Dendritic cell treated with granulocyte-macrophage colony-stimulating factor and Interleukin-4, amounts not matched to agents 40 ng/mL and 50 ng/mL, for 4 days (primary cell): Measurements from ENCODE around the gene UFL1.
"Not testable (repeated sequence)": the region's sequence is repeated elsewhere in the genome, so short reads cannot be mapped to it uniquely, and the experiment has no call there.

Experiments
- H3K27ac Mint-ChIP-seq: one replicate; pipeline ENCODE4 v1.8.0; 2022; ENCODE audit warnings: mild to moderate bottlenecking, mixed read lengths
- H3K27me3 Mint-ChIP-seq: one replicate; pipeline ENCODE4 v1.8.0; 2022; ENCODE audit warnings: mild to moderate bottlenecking, mixed read lengths
- H3K36me3 Mint-ChIP-seq: one replicate; pipeline ENCODE4 v1.8.0; 2022; ENCODE audit warnings: low read depth, mixed read lengths
- H3K4me1 Mint-ChIP-seq: one replicate; pipeline ENCODE4 v1.8.0; 2022; ENCODE audit warnings: low read depth, mixed read lengths
- H3K4me3 Mint-ChIP-seq: one replicate; pipeline ENCODE4 v1.8.0; 2022; ENCODE audit warnings: mild to moderate bottlenecking, moderate library complexity, mixed read lengths
- H3K9me3 Mint-ChIP-seq: one replicate; pipeline ENCODE4 v1.8.0; 2022; ENCODE audit warnings: mixed read lengths
- intact Hi-C: fragments of 100-400 bp; cut with micrococcal nuclease; formaldehyde crosslinking; loops from one replicate; pipeline ENCODE4 v1.15.0; 2022

Gene UFL1

DNA sequence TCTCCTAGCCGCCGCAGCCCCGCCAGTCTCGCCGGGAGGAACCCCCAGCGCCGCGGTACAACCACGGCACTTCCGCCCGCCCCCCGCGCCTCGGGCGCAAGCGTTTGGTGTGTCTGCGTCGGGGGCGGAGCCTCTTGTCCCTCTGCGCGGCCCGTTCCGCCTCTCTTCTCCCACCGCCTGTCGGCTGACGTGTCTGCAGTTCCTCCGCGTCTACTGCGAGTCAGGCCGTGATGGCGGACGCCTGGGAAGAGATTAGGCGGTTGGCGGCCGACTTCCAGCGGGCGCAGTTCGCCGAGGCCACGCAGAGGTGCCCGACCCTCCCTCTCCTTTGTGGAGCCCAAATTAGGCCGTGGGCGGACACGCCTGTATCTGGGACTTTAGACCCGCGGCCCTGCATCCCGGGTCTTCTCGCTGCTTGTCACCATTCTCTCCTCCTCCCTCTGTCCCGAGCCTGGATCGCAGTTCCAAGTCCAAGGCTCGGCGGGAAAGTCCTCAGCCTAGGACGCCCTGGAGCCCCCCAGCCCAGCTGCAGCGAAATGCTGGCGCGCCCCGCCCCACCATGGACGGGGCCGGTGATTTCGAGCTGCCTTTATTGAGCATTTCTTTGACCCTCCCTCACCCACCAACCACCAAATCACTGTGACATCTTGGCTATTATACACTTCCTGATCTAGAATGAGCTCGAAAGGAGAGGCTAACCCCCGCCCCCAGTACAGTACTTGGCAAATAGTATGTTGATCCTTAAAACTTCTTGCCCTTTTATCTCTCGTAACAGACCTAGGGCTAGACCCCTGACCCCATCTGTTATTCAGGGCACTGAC lies at the start of gene UFL1:
TSS of gene UFL1 (plus strand) at position 163 of the 821 bp plus-strand sequence. CDS start at position 231, 68 bp downstream.
- H3K9me3 Mint-ChIP-seq, result no peaks in the 10 kb centered on the region
- H3K27me3 Mint-ChIP-seq, result no peaks in the 10 kb centered on the region
- H3K4me1 Mint-ChIP-seq, result peaks cover 18% of the 10 kb centered on the region

GRCh38 chr6:96472291-96472690 lies 49.3 kb upstream of the UFL1 start:
- H3K36me3 Mint-ChIP-seq, H3K4me1 Mint-ChIP-seq, intact Hi-C loops, H3K27me3 Mint-ChIP-seq, H3K27ac Mint-ChIP-seq, H3K9me3 Mint-ChIP-seq, H3K4me3 Mint-ChIP-seq: not testable (repeated sequence)

More for the DNA sequence above, at the start of gene UFL1:
- H3K36me3 Mint-ChIP-seq, result peaks cover 26% of the 10 kb centered on the region
- intact Hi-C loops, result loop anchor here (1.0 to 5.0 kb wide), 3 partner anchors 375 to 945 kb away; partner anchors contain the start of genes MANEA, MMS22L and NDUFAF4
- peak within 1 kb of the TSS; percentile 100 for H3K27ac Mint-ChIP-seq
- peak within 1 kb of the TSS; percentile 100 for H3K4me3 Mint-ChIP-seq

GRCh38 chr6:96478695-96479094 lies 42.9 kb upstream of the UFL1 start:
- H3K36me3 Mint-ChIP-seq, result no peaks in the 10 kb centered on the region
- H3K27me3 Mint-ChIP-seq, result no peaks in the 10 kb centered on the region
- no peaks in the 10 kb centered on the region for H3K4me1 Mint-ChIP-seq
- H3K27ac Mint-ChIP-seq, result no peak overlapping the region
- H3K9me3 Mint-ChIP-seq, result peaks cover 6% of the 10 kb centered on the region
- intact Hi-C loops, result no loop called here
- H3K4me3 Mint-ChIP-seq, result no peak overlapping the region

DNA sequence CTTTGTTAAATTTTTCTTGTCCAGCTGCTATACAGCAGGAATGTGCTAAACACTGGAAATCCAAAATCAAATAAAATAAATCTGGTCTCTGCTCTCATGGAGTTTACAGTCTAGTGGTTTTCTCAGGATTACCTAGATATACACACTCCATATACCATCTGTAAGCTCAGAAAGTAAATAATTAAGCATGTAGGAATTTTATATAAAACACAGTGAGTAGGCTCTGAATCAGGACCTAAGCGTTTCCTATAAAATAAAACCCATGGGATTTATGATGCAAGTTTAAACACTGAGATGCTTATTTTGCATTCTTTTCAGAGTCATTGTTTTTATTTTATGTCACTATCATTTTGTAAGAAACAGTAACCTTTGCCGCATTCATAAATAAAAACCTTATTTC lies 29.7 kb upstream of the UFL1 start:
- Mint-ChIP-seq H3K36me3 (no peaks in the 10 kb centered on the region), H3K4me1 (no peaks in the 10 kb centered on the region), H3K27me3 (no peaks in the 10 kb centered on the region), H3K9me3 (peaks cover 53% of the 10 kb centered on the region), H3K4me3 (no peak overlapping the region), H3K27ac (no peak overlapping the region)
- intact Hi-C loops, result no loop called here

GRCh38 chr6:96499781-96500180 lies 21.8 kb upstream of the UFL1 start:
- Mint-ChIP-seq H3K27me3 (no peaks in the 10 kb centered on the region), H3K9me3 (peaks cover 59% of the 10 kb centered on the region), H3K4me3 (no peak overlapping the region), H3K27ac (no peak overlapping the region), H3K4me1 (no peaks in the 10 kb centered on the region), H3K36me3 (no peaks in the 10 kb centered on the region)
- intact Hi-C loops, result no loop called here

- no peaks in the 10 kb centered on the region for H3K27me3 Mint-ChIP-seq
- no peaks in the 10 kb centered on the region for H3K4me1 Mint-ChIP-seq
- intact Hi-C loops, result no loop called here
- H3K36me3 Mint-ChIP-seq, result no peaks in the 10 kb centered on the region
- no peak overlapping the region for H3K4me3 Mint-ChIP-seq
- H3K27ac Mint-ChIP-seq, result no peak overlapping the region
- H3K9me3 Mint-ChIP-seq, result peaks cover 43% of the 10 kb centered on the region
These were observed 18.7 kb upstream of the UFL1 start for GRCh38 chr6:96502915-96503314.

DNA sequence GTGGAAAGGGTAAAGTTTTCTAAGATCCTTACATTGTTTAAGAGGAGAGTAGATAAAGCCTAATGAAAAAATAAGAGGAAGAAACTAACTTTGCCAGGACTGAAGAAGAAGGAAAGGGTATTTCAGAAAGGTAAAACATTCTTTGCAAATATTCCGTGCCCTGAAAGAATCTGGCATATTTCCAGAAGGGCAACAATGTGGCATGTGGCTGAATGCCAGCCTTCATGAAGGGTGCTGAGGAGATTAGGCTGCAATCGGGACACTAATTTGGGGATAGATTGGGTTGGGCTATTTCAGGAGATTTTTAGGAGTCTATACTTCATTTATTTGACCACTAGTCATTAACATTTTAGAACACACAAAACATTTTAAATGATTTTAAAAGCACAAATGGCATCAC lies 16.2 kb upstream of the UFL1 start:
- Mint-ChIP-seq H3K27me3 (no peaks in the 10 kb centered on the region), H3K4me3 (no peak overlapping the region), H3K9me3 (peaks cover 41% of the 10 kb centered on the region), H3K27ac (no peak overlapping the region), H3K36me3 (peaks cover 3% of the 10 kb centered on the region), H3K4me1 (no peaks in the 10 kb centered on the region)
- intact Hi-C loops, result no loop called here

DNA sequence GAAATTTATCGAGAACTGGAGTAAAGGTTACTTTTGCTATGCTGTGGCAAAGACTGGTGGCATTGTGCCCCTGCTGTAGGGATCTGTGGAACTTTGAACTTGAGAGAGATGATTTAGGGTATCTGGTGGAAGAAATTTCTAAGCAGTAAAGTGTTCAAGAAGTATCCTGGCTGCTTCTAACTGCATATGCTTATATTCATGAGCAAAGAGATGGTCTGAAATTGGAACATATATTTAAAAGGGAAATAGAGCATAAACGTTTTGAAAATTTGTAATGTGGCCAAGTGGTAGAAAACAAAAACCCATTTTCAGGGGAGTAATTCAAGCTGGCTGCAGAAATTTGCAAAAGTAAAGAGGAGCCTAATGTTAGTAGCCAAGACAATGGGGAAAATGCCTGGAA lies 12.3 kb upstream of the UFL1 start:
- intact Hi-C loops, result no loop called here
- Mint-ChIP-seq H3K9me3 (peaks cover 30% of the 10 kb centered on the region), H3K27me3 (no peaks in the 10 kb centered on the region), H3K36me3 (peaks cover 15% of the 10 kb centered on the region), H3K4me3 (no peak overlapping the region), H3K27ac (no peak overlapping the region), H3K4me1 (no peaks in the 10 kb centered on the region)

- Mint-ChIP-seq H3K27me3 (no peaks in the 10 kb centered on the region), H3K9me3 (no peaks in the 10 kb centered on the region), H3K4me1 (peaks cover 18% of the 10 kb centered on the region), H3K36me3 (peaks cover 12% of the 10 kb centered on the region), H3K27ac (no peak overlapping the region), H3K4me3 (peak overlapping the region; percentile 100)
- intact Hi-C loops, result loop anchor here (1.0 to 5.0 kb wide), 3 partner anchors 377 to 943 kb away; partner anchors contain the start of genes MANEA, MMS22L and NDUFAF4
These were observed 1.2 kb upstream of the UFL1 start for GRCh38 chr6:96520171-96521115.

DNA sequence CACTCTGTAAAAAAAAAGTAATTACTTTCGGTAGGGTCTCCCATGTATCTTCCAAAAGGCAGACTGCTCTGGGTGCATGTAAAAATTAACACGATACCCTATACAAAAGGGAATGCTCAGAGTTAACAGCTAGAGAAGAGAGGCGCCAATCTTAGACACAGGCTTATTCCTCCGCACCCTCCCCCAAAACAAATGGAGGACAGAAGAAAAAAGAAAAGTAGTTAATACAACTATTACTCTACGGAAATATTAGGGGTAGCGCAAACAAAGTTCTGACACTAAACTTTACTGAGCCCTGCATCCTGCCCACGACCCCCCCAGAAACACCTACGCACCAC lies 331 bp upstream of the UFL1 start:
- peak overlapping the region; percentile 100 for H3K27ac Mint-ChIP-seq
- H3K4me1 Mint-ChIP-seq, result peaks cover 18% of the 10 kb centered on the region
- no peaks in the 10 kb centered on the region for H3K27me3 Mint-ChIP-seq
- intact Hi-C loops, result loop anchor here (1.0 to 5.0 kb wide), 3 partner anchors 376 to 944 kb away; partner anchors contain the start of genes MANEA, MMS22L and NDUFAF4
- H3K4me3 Mint-ChIP-seq, result peak overlapping the region; percentile 100
- no peaks in the 10 kb centered on the region for H3K9me3 Mint-ChIP-seq
- peaks cover 21% of the 10 kb centered on the region for H3K36me3 Mint-ChIP-seq

GRCh38 chr6:96522465-96523009 lies 931 bp downstream of the UFL1 start:
- H3K9me3 Mint-ChIP-seq, result no peaks in the 10 kb centered on the region

DNA sequence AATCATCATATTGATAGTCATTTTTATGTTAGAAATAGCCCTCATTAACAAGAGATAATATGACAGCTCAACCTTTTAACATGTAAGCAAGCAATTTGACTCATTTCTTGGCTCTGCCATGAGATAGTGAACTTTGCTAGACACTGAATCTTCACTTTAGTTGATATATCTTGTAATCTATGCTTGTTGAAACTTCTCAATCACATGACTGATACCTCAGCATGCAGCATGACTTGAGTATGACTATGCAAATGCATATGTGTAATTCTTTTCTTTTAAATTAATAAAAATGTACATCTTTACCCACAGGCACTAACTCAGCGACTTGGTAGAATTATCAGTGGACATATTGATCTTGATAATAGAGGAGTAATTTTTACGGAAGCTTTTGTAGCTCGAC lies 6.6 kb downstream of the UFL1 start:
- intact Hi-C loops, result no loop called here
- Mint-ChIP-seq H3K27ac (no peak overlapping the region), H3K4me1 (peaks cover 17% of the 10 kb centered on the region), H3K27me3 (no peaks in the 10 kb centered on the region), H3K9me3 (no peaks in the 10 kb centered on the region), H3K4me3 (no peak overlapping the region), H3K36me3 (peaks cover 70% of the 10 kb centered on the region)

More at GRCh38 chr6:96522465-96523009, 931 bp downstream of the UFL1 start:
- Mint-ChIP-seq H3K4me3 (peak overlapping the region; percentile 100), H3K27ac (peak overlapping the region; percentile 100), H3K4me1 (peaks cover 18% of the 10 kb centered on the region), H3K36me3 (peaks cover 31% of the 10 kb centered on the region), H3K27me3 (no peaks in the 10 kb centered on the region)
- intact Hi-C loops, result loop anchor here (5.0 kb wide), 2 partner anchors 760 to 945 kb away; partner anchors contain the start of genes MANEA and MMS22L

- no peaks in the 10 kb centered on the region for H3K9me3 Mint-ChIP-seq
- intact Hi-C loops, result no loop called here
- no peak overlapping the region for H3K4me3 Mint-ChIP-seq
- no peaks in the 10 kb centered on the region for H3K27me3 Mint-ChIP-seq
- H3K36me3 Mint-ChIP-seq, result peaks cover 62% of the 10 kb centered on the region
- H3K4me1 Mint-ChIP-seq, result peaks cover 16% of the 10 kb centered on the region
- peak overlapping the region; percentile 25 for H3K27ac Mint-ChIP-seq
These were observed 10.8 kb downstream of the UFL1 start for GRCh38 chr6:96532399-96532798.
